Ishikawa (cell line): ENCODE measurements around the gene TRIOBP.

Experiments
- CREB1 ChIP-seq: IDR thresholded peaks from 2 replicates; pipeline ENCODE4 v1.6.1; 2012; ENCODE audit warnings: low read depth
- EP300 ChIP-seq: IDR thresholded peaks from 2 replicates; pipeline ENCODE4 v1.6.1; 2012; ENCODE audit warnings: borderline replicate concordance
- FOXM1 ChIP-seq: IDR thresholded peaks from 2 replicates; pipeline ENCODE4 v1.6.1; 2012; ENCODE audit warnings: low read depth, borderline replicate concordance
- RAD21 ChIP-seq: IDR thresholded peaks from 2 replicates; pipeline ENCODE4 v1.6.1; 2012; ENCODE audit warnings: low read depth
- TEAD4 ChIP-seq: IDR thresholded peaks from 2 replicates; pipeline ENCODE4 v1.6.1; 2012
- YY1 ChIP-seq: IDR thresholded peaks from 2 replicates; pipeline ENCODE4 v1.6.1; 2012; ENCODE audit warnings: low read depth
- TF ChIP-seq, protein P1 (sequence below): IDR thresholded peaks from 2 replicates; pipeline ENCODE4 v1.6.1; 2012
- TF ChIP-seq, protein P2 (sequence below): IDR thresholded peaks from 2 replicates; pipeline ENCODE4 v1.6.1; 2012; ENCODE audit warnings: low read depth, mild to moderate bottlenecking
- TF ChIP-seq, protein P3 (sequence below): IDR thresholded peaks from 2 replicates; pipeline ENCODE4 v1.6.1; 2012

DNA sequence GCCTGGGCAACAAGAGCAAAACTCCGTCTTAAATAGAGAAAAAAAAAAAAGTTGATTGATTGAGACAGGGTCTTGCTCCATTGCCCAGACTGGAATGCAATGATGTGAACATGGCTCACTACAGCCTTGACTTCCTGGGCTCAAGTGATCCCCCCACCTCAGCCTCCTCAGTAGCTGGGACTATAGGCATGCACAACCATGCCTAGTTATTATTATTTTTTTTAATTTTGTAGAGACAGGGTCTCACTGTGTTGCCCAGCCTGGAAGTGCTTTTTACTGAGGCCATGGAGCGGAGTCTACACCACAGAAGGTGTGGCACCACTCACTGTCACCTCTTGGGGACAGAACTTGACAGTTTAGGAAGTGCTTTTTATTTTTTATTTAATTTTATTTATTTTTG is 17.8 kb downstream of the TRIOBP start:
- TF ChIP-seq, protein P1, sequence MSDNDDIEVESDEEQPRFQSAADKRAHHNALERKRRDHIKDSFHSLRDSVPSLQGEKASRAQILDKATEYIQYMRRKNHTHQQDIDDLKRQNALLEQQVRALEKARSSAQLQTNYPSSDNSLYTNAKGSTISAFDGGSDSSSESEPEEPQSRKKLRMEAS: no peak
- no peak for TF ChIP-seq CREB1
- TF ChIP-seq EP300: no peak
- no peak for TF ChIP-seq YY1
- TF ChIP-seq, protein P2, sequence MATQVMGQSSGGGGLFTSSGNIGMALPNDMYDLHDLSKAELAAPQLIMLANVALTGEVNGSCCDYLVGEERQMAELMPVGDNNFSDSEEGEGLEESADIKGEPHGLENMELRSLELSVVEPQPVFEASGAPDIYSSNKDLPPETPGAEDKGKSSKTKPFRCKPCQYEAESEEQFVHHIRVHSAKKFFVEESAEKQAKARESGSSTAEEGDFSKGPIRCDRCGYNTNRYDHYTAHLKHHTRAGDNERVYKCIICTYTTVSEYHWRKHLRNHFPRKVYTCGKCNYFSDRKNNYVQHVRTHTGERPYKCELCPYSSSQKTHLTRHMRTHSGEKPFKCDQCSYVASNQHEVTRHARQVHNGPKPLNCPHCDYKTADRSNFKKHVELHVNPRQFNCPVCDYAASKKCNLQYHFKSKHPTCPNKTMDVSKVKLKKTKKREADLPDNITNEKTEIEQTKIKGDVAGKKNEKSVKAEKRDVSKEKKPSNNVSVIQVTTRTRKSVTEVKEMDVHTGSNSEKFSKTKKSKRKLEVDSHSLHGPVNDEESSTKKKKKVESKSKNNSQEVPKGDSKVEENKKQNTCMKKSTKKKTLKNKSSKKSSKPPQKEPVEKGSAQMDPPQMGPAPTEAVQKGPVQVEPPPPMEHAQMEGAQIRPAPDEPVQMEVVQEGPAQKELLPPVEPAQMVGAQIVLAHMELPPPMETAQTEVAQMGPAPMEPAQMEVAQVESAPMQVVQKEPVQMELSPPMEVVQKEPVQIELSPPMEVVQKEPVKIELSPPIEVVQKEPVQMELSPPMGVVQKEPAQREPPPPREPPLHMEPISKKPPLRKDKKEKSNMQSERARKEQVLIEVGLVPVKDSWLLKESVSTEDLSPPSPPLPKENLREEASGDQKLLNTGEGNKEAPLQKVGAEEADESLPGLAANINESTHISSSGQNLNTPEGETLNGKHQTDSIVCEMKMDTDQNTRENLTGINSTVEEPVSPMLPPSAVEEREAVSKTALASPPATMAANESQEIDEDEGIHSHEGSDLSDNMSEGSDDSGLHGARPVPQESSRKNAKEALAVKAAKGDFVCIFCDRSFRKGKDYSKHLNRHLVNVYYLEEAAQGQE: no peak
- TF ChIP-seq RAD21: no peak
- TF ChIP-seq TEAD4: no peak
- no peak for TF ChIP-seq FOXM1
- TF ChIP-seq, protein P3, sequence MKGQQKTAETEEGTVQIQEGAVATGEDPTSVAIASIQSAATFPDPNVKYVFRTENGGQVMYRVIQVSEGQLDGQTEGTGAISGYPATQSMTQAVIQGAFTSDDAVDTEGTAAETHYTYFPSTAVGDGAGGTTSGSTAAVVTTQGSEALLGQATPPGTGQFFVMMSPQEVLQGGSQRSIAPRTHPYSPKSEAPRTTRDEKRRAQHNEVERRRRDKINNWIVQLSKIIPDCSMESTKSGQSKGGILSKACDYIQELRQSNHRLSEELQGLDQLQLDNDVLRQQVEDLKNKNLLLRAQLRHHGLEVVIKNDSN: no peak
